Motor neuron (in vitro differentiated cells): Measurements from ENCODE around the gene BSN. TPM values are rescaled to one million over a fixed set of nuclear protein-coding genes. Genes with fewer than 3 reads are reported as not detected.
A peak's percentile ranks its signal among the peaks of the same experiment; 100 is the strongest.

Experiments
- ATAC-seq, 8 experiments: fragments of 200-7000 bp; cut with Tn5 transposase; replicated peaks in 6 of 8; 2 replicates each; pipeline ENCODE4 v1.8.0; 2021; ENCODE audit warnings: mild to moderate bottlenecking in 8 of 8, moderate library complexity in 8 of 8
- H3K27ac ChIP-seq, 2 donors: fragments of 250-450 bp; sonication (Bioruptor Pico); 2 replicates each; pipeline ENCODE4 v1.9.0; 2021; ENCODE audit warnings: antibody characterized with exemption in 2 of 2, mild to moderate bottlenecking in 2 of 2, moderate library complexity in 1 of 2
- H3K4me1 ChIP-seq, 2 donors: fragments of 250-450 bp; sonication (Bioruptor Pico); replicated peaks in 1 of 2; 2 replicates each; pipeline ENCODE4 v1.6.1; 2021; ENCODE audit warnings: antibody characterized with exemption in 2 of 2, mild to moderate bottlenecking in 2 of 2, moderate library complexity in 1 of 2
- H3K4me3 ChIP-seq, 5 donors: fragments of 250-450 bp; sonication (Bioruptor Pico); 2 replicates each; pipeline ENCODE4 v1.9.0; 2021; ENCODE audit warnings: antibody characterized with exemption in 5 of 5, mild to moderate bottlenecking in 5 of 5, moderate library complexity in 4 of 5
- WGBS, 10 experiments: fragments of 450-650 bp; shearing (Covaris generic); methylation state at CpG; one replicate each; pipeline ENCODE4 v1.0.0; 2022; 5-methylcytosine and 5-hydroxymethylcytosine counted together
- in situ Hi-C, 9 experiments: fragments of 400-800 bp; cut with MboI; loops; one replicate each; pipeline ENCODE4 v1.15.0; 2021; ENCODE audit warnings: low sequenced_read_pairs in 9 of 9, low pct_unique_long_range_greater_than_20kb in 2 of 9; ENCODE audit not compliant: unreplicated experiment in 9 of 9
- total RNA-seq, 8 experiments: library from RNA; unstranded; fragments of 300-600 nt; gene quantifications; 2 replicates each; pipeline versions ENCODE4 v1.2.3 to v1.2.4, GENCODE V29; 2022

The BSN gene
- total RNA-seq, 8 experiments from 2014 or later = 0.31 to 12.6 (median 6.9) TPM

GRCh38 chr3:49657208-49657915, 103.1 kb downstream of the BSN start:
- ATAC-seq = no peak
- H3K27ac ChIP-seq = no peak overlapping the region
- WGBS, 10 experiments = 87 to 99% (median 96%) methylated on average over 3 to 11 of the region's 36 CpGs; no CpG with 5 or more reads in 6 of the 10 experiments
- in situ Hi-C loops = no loop called here
- H3K4me3 ChIP-seq = no peak overlapping the region
- H3K4me1 ChIP-seq = no peaks in the 10 kb centered on the region

DNA sequence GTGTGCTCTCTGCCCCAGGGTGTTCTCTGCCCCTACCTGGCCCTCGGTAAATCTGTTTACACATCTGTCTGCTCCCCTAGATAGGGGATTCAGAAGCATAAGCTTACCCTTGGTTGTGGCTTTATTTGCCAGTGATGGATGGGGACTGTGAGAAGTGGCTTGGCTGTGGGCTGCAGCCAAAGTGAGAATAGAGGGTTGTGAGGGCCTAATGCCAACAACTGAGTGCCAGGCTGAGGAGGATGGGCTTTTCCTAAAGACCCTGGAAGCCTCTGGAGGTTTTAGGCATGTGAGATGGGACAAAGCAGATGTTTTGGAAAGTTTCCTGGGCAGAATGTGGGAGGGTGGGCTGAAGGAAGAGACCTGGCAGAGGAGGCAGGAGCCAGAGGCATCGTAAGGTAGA, 104.4 kb downstream of the BSN start:
- H3K4me3 ChIP-seq = no peak overlapping the region
- no peak for ATAC-seq
- in situ Hi-C loops = no loop called here
- no peaks in the 10 kb centered on the region for H3K4me1 ChIP-seq
- 60 to 100% (median 71%) methylated on average over 1 of the region's 2 CpGs; no CpG with 5 or more reads in 5 of the 10 experiments for WGBS, 10 experiments
- H3K27ac ChIP-seq = no peak overlapping the region

DNA sequence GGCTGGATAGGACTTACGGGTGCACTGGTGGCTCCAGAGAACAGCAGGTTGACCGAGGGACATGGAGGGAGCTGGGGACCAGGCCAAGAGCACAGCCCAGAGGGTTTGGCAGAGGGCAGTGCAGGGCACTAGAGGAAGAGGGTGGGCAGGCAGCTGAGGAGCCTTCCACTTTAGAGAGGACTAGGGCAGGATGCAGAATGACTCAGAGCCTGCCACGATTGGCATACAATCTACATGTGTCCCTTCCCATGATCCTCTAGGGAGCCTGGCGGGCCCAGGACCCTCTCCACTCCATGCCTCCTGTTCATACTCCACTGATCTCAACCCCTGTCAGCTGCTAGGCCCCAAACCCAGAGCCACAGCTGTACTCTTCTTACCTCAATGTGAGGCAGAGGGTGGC, 105.5 kb downstream of the BSN start:
- Histone ChIP-seq H3K4me3 (no peak overlapping the region), H3K27ac (no peak overlapping the region), H3K4me1 (no peaks in the 10 kb centered on the region)
- peak in 2 of 8 experiments; percentile 1 to 2 for ATAC-seq
- WGBS, 10 experiments = 32 to 100% (median 69%) methylated on average over 1 to 4 of the region's 4 CpGs; no CpG with 5 or more reads in 5 of the 10 experiments
- in situ Hi-C loops = no loop called here

DNA sequence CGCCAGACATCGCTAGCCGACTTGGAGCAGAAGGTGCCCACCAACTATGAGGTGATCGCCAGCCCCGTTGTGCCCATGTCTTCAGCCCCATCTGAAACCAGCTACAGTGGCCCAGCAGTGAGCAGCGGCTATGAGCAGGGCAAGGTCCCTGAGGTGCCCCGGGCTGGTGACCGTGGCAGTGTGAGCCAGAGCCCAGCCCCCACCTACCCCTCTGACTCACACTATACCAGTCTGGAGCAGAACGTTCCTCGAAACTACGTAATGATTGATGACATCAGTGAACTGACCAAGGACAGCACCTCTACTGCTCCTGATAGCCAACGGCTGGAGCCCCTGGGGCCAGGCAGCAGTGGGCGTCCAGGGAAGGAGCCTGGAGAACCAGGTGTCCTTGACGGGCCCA, 107.0 kb downstream of the BSN start:
- Histone ChIP-seq H3K4me1 (no peaks in the 10 kb centered on the region), H3K4me3 (no peak overlapping the region), H3K27ac (no peak overlapping the region)
- in situ Hi-C loops = no loop called here
- peak in 5 of 8 experiments; percentile 59 to 90 (median 72) for ATAC-seq
- 40 to 100% (median 100%) methylated on average over 1 to 2 of the region's 14 CpGs; no CpG with 5 or more reads in 5 of the 10 experiments for WGBS, 10 experiments

DNA sequence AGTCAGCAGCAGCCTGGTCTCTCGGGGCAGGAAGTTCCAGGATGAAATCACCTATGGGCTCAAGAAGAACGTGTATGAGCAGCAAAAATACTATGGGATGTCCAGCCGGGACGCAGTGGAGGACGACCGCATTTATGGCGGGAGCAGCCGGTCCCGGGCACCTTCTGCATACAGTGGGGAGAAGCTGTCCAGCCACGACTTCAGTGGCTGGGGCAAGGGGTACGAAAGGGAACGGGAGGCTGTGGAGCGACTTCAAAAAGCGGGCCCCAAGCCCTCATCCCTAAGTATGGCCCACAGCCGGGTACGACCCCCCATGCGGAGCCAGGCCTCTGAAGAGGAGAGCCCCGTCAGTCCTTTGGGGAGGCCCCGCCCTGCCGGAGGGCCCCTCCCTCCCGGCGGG, 107.7 kb downstream of the BSN start:
- WGBS, 10 experiments = 40 to 91% (median 90%) methylated on average over 1 to 10 of the region's 22 CpGs; no CpG with 5 or more reads in 7 of the 10 experiments
- in situ Hi-C loops = no loop called here
- no peak for ATAC-seq
- no peak overlapping the region for H3K4me3 ChIP-seq
- H3K27ac ChIP-seq = no peak overlapping the region
- no peaks in the 10 kb centered on the region for H3K4me1 ChIP-seq

GRCh38 chr3:49662720-49663413, 108.6 kb downstream of the BSN start:
- no peak for ATAC-seq
- Histone ChIP-seq H3K4me1 (no peaks in the 10 kb centered on the region), H3K27ac (no peak overlapping the region), H3K4me3 (no peak overlapping the region)
- in situ Hi-C loops = no loop called here
- WGBS, 10 experiments = 60 to 100% (median 95%) methylated on average over 1 to 4 of the region's 34 CpGs; no CpG with 5 or more reads in 7 of the 10 experiments

DNA sequence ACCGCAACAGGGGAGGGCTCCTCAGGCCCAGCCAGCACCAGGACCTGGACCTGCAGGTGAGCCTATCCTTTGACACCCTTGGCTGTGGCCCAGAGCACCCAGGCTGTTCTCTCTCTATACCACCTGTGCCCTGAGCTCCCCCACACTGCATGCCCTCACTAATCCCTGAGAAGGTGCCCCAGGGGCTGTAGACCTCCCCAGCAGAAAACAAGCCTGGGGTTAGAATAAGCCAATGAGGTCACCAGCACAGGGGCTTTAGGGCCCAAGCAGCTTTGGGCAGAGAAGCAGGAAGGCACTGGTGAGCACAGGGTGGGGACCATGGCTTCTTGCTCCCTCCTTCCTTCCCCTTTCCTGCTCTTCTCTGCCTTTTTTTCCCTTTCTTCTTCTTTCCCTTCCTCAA, 109.6 kb downstream of the BSN start:
- ATAC-seq = no peak
- no peaks in the 10 kb centered on the region for H3K4me1 ChIP-seq
- in situ Hi-C loops = no loop called here
- H3K4me3 ChIP-seq = no peak overlapping the region
- no CpG with 5 or more reads among the region's 1 CpG for WGBS, 10 experiments
- H3K27ac ChIP-seq = no peak overlapping the region

- 30 to 92% (median 83%) methylated on average over 1 to 11 of the region's 11 CpGs for WGBS, 10 experiments
- H3K4me3 ChIP-seq = no peak overlapping the region
- in situ Hi-C loops = no loop called here
- H3K27ac ChIP-seq = no peak overlapping the region
- ATAC-seq = no peak
- H3K4me1 ChIP-seq = no peaks in the 10 kb centered on the region
Measured at GRCh38 chr3:49664300-49664699, 110.0 kb downstream of the BSN start.

GRCh38 chr3:49665822-49666519, 111.7 kb downstream of the BSN start:
- no peak for ATAC-seq
- in situ Hi-C loops = no loop called here
- no peaks in the 10 kb centered on the region for H3K4me1 ChIP-seq
- WGBS, 10 experiments = 57 to 100% (median 85%) methylated on average over 1 to 3 of the region's 6 CpGs; no CpG with 5 or more reads in 6 of the 10 experiments
- H3K4me3 ChIP-seq = no peak overlapping the region
- H3K27ac ChIP-seq = no peak overlapping the region

DNA sequence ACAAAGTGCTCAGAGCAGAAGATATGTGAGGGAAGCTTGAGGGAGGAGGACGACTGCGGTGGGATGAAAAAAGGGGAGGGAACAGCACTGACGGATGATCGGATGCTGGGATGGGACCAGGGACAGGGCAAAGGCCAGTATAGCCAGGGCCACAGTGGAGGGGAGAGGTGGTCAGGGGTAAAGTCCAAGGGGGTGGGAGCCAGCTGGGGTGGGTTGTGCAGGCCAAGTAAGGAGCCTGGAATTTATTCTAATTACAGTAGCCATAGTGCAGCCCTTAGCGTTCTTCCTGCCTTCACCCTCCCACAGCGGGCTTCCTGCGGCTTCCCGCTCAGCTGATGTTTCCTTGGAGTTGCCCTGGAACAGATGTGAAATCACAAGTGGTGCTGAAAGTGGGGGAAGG, 112.3 kb downstream of the BSN start:
- H3K4me3 ChIP-seq = no peak overlapping the region
- WGBS, 10 experiments = 0 to 66% (median 28%) methylated on average over 2 to 8 of the region's 8 CpGs; no CpG with 5 or more reads in 4 of the 10 experiments
- in situ Hi-C loops = no loop called here
- H3K27ac ChIP-seq = no peak overlapping the region
- no peaks in the 10 kb centered on the region for H3K4me1 ChIP-seq
- peak in 3 of 8 experiments; percentile 27 to 58 (median 39) for ATAC-seq

- ATAC-seq = no peak
- WGBS, 10 experiments = 50 to 84% (median 80%) methylated on average over 1 to 16 of the region's 25 CpGs; no CpG with 5 or more reads in 2 of the 10 experiments
- in situ Hi-C loops = no loop called here
- H3K4me3 ChIP-seq = no peak overlapping the region
- H3K4me1 ChIP-seq = no peaks in the 10 kb centered on the region
- H3K27ac ChIP-seq = no peak overlapping the region
Measured at GRCh38 chr3:49667701-49668413, 113.6 kb downstream of the BSN start.

DNA sequence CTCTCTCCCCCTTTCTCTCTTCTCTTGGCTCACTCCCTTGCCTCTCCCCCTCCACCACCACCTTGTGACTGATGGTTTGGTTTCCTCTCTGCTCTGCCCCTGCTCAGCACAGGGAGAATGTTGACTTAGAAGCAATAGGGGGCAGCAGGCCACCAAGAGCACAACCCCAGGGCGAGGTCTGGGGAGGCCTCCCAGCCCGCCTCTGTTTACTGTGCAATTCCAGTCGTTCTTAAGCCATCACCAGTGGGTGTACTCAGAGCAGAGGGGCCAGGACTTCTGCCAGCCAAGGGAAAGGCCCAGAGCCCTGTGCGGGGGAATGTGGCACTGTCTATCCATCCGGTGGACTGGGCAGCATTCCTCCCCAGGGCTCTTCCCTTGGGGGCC, 114.1 kb downstream of the BSN start:
- Histone ChIP-seq H3K4me3 (no peak overlapping the region), H3K4me1 (peaks cover 3% of the 10 kb centered on the region in 2 donors), H3K27ac (no peak overlapping the region)
- peak in 3 of 8 experiments; percentile 4 to 35 (median 18) for ATAC-seq
- WGBS, 10 experiments = 13 to 68% (median 63%) methylated on average over 1 to 3 of the region's 5 CpGs; no CpG with 5 or more reads in 5 of the 10 experiments
- in situ Hi-C loops = no loop called here
